ENCODE results near the gene MPV17.

The MPV17 gene

DNA sequence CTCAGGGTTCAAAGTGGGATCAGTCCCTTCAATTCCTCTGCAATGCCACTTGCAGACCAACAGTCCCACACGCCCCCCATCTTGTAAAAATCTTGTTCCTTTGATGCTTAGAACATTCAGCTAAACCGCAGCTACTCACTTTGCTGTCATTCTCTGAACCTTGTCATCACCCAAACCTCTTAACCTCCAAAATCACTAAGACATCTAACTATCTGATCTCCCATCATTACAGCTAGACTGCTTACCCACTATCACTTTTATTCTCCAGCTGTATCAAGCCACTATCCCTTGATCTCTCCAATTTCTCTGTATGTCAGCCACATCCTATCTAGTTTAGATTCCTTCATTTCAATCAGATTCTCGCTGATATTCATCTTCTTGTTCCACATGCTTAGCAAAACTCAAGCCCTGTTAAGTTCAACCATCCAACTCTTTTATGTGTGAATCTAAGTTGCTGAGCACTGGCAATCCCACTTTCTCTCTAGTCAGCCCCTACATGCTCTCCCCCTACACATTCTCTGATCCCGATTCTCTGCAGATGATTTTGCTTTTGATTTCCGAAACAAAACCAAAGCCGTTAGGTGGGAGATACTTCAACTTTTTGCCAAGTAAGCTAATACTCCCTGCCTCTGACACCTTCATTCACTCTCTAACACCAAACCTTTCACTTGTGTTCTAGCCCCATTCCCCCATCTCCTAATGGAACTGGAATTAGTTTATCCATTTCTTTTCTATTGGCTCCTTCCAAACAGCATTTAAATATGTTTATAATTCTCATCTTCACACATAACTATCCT is 29.1 kb upstream of the MPV17 start:
- TF ChIP-seq, protein P1, sequence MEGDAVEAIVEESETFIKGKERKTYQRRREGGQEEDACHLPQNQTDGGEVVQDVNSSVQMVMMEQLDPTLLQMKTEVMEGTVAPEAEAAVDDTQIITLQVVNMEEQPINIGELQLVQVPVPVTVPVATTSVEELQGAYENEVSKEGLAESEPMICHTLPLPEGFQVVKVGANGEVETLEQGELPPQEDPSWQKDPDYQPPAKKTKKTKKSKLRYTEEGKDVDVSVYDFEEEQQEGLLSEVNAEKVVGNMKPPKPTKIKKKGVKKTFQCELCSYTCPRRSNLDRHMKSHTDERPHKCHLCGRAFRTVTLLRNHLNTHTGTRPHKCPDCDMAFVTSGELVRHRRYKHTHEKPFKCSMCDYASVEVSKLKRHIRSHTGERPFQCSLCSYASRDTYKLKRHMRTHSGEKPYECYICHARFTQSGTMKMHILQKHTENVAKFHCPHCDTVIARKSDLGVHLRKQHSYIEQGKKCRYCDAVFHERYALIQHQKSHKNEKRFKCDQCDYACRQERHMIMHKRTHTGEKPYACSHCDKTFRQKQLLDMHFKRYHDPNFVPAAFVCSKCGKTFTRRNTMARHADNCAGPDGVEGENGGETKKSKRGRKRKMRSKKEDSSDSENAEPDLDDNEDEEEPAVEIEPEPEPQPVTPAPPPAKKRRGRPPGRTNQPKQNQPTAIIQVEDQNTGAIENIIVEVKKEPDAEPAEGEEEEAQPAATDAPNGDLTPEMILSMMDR (IDR thresholded peaks at IDR 0.05; ENCODE audit: low read depth, low read length): no peak
- H3K27me3 ChIP-seq (ENCODE audit: insufficient read depth, low read depth, severe bottlenecking): no peaks in the 10 kb centered on the region
- DNase-seq: no peak
- no peaks in the 10 kb centered on the region for H3K9me3 ChIP-seq (ENCODE audit: severe bottlenecking)
- peaks cover 20% of the 10 kb centered on the region for H3K36me3 ChIP-seq
- no peak overlapping the region for H3K4me3 ChIP-seq (ENCODE audit: low read depth, low read length)
- H3K27ac ChIP-seq: no peak overlapping the region

DNA sequence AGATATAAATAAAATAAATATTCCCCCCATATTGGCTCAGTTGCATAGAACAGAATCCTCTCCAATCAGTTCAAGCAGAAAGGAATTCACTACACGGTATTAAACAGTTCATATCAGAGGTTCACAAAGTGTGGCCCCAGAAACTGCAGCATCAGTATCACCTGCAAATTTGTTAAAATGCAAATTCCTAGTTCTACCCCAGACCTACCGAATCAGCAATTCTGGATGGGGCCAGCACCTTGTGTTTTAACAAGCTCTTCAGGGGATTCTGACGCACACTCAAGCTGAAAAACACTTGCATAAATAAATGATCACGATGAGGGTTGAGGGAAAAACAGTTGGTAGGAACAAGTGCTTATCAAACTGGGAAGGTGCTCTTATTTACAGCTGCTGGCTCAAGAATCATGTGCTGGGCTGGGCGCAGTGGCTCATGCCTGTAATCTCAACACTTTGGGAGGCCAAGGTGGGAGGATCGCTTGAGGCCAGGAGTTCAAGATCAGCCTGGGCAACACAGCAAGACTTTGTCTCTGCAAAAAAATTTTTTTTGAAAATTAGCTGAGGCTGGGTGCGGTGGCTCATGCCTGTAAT is 27.3 kb upstream of the MPV17 start:
- no peak for DNase-seq
- H3K27ac ChIP-seq: no peak overlapping the region
- H3K27me3 ChIP-seq (ENCODE audit: insufficient read depth, low read depth, severe bottlenecking): no peaks in the 10 kb centered on the region
- H3K9me3 ChIP-seq (ENCODE audit: severe bottlenecking): no peaks in the 10 kb centered on the region
- H3K4me3 ChIP-seq (ENCODE audit: low read depth, low read length): no peak overlapping the region
- peaks cover 17% of the 10 kb centered on the region for H3K36me3 ChIP-seq
- TF ChIP-seq, protein P1 (IDR thresholded peaks at IDR 0.05; ENCODE audit: low read depth, low read length): no peak

- no peaks in the 10 kb centered on the region for H3K9me3 ChIP-seq (ENCODE audit: severe bottlenecking)
- H3K4me3 ChIP-seq (ENCODE audit: low read depth, low read length): no peak overlapping the region
- peaks cover 27% of the 10 kb centered on the region for H3K36me3 ChIP-seq
- H3K27ac ChIP-seq: peak overlapping the region; percentile 7; the same call in 1 of the 2 replicates
- no peaks in the 10 kb centered on the region for H3K27me3 ChIP-seq (ENCODE audit: insufficient read depth, low read depth, severe bottlenecking)
- peak; percentile 58 for DNase-seq
- TF ChIP-seq, protein P1 (IDR thresholded peaks at IDR 0.05; ENCODE audit: low read depth, low read length): no peak
These were observed 24.7 kb upstream of the MPV17 start for GRCh38 chr2:27347641-27348040.

DNA sequence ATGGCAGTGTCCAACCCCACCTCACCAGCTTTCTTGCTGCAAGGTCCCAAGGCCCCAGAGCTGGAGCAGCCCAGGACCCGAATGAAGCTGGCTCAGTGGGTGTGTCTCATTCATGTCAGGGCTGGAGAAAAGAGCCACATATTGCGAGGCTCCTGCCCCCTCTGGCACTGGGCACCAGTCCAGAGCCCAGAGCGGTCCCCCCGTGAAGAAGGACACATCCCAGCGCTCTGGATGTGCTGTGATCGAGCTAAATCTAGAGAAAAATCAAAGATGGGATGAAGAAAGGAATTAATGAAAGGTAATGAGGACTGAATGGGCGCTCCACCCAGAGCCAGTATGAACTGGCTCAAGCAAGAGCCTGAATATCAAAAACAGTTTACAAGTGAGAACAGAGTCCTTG is 13.3 kb upstream of the MPV17 start:
- TF ChIP-seq, protein P1 (IDR thresholded peaks at IDR 0.05; ENCODE audit: low read depth, low read length): no peak
- peaks cover 95% of the 10 kb centered on the region for H3K36me3 ChIP-seq
- H3K9me3 ChIP-seq (ENCODE audit: severe bottlenecking): no peaks in the 10 kb centered on the region
- no peak overlapping the region for H3K4me3 ChIP-seq (ENCODE audit: low read depth, low read length)
- DNase-seq: no peak
- no peaks in the 10 kb centered on the region for H3K27me3 ChIP-seq (ENCODE audit: insufficient read depth, low read depth, severe bottlenecking)
- H3K27ac ChIP-seq: no peak overlapping the region

DNA sequence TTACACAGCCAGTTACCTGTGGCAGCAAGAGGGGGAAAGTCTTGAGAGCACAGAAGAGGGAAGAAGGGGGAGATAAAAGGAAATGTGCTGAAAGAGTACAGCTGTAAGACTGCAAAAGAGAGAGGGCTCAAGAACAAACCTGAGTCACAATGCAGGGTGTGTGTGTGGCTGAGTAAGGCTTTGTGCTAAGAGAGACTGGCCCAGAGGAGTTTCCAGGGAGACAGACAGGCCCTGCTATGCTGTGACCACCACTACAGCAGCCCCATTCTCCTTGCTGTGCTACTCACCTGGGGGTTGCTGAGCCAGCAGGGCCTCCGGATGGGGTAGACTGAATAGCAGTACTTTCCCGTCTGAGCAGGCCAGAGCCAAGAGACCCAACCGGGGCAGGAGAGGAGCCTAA is 12.4 kb upstream of the MPV17 start:
- Histone ChIP-seq H3K36me3 (peaks cover 95% of the 10 kb centered on the region), H3K27ac (no peak overlapping the region)
- TF ChIP-seq, protein P1 (IDR thresholded peaks at IDR 0.05; ENCODE audit: low read depth, low read length): no peak

More for the DNA sequence above, 12.4 kb upstream of the MPV17 start:
- Histone ChIP-seq H3K27me3 (ENCODE audit: insufficient read depth, low read depth, severe bottlenecking) (no peaks in the 10 kb centered on the region), H3K9me3 (ENCODE audit: severe bottlenecking) (no peaks in the 10 kb centered on the region), H3K4me3 (ENCODE audit: low read depth, low read length) (no peak overlapping the region)
- DNase-seq: no peak
